OCI-LY3 (cell line): ENCODE measurements around the gene TCF12.

Experiments
- CTCF ChIP-seq: fragments of 200-600, 300-600 bp; sonication (generic); IDR thresholded peaks from 2 replicates; pipeline ENCODE4 v1.5.1; 2014; ENCODE audit warnings: antibody characterized with exemption, low read length, low read depth
- EZH2phosphoT487 ChIP-seq: fragments of 200-600 bp; shearing (Covaris generic); IDR thresholded peaks from 2 replicates; pipeline ENCODE4 v1.6.1; 2018; ENCODE audit warnings: antibody characterized with exemption, mixed run types, low read depth

GRCh38 chr15:57198131-57198530, 279.7 kb downstream of the TCF12 start:
- TF ChIP-seq CTCF (no peak), EZH2phosphoT487 (no peak)
